Lower lobe of right lung (tissue), 2 donors: ENCODE data around the gene CNN2. TPM values are rescaled to one million over a fixed set of nuclear protein-coding genes. Genes with fewer than 3 reads are reported as not detected.

Source experiments
- ATAC-seq, 2 donors: fragments of 200-7000 bp; cut with Tn5 transposase; one replicate each; pipeline ENCODE4 v1.9.1; 2020 to 2022; ENCODE audit warnings: mild to moderate bottlenecking in 2 of 2, moderate library complexity in 2 of 2
- DNase-seq: peaks from one replicate; pipeline ENCODE4 v3.0.0-alpha.2; 2020
- H3K27ac ChIP-seq: fragments of 200-600 bp; one replicate; pipeline ENCODE4 v1.8.0; 2022
- H3K27me3 ChIP-seq: fragments of 200-600 bp; one replicate; pipeline ENCODE4 v1.8.0; 2022; ENCODE audit warnings: low read depth
- H3K36me3 ChIP-seq: fragments of 200-600 bp; one replicate; pipeline ENCODE4 v1.8.0; 2022; ENCODE audit warnings: mild to moderate bottlenecking
- H3K4me1 ChIP-seq: fragments of 200-600 bp; one replicate; pipeline ENCODE4 v1.8.0; 2022
- H3K4me3 ChIP-seq: fragments of 200-600 bp; one replicate; pipeline ENCODE4 v1.8.0; 2022; ENCODE audit warnings: mild to moderate bottlenecking
- H3K9me3 ChIP-seq: fragments of 200-600 bp; one replicate; pipeline ENCODE4 v1.8.0; 2022
- CTCF ChIP-seq: fragments of 200-600 bp; IDR thresholded peaks from one replicate; pipeline ENCODE4 v1.8.0; 2022; ENCODE audit warnings: antibody characterized with exemption, mild to moderate bottlenecking
- intact Hi-C: fragments of 100-400 bp; cut with DNase I; formaldehyde crosslinking; loops from one replicate; pipeline ENCODE4 v1.11.0; 2022
- total RNA-seq: library from RNA; stranded (reverse); fragmentation: NEBNext Ultra II Directional; extraction: Animal tissue kit (Norgen Biotek cat#: 25700); gene quantifications from one replicate; pipeline ENCODE4 v1.2.1, GENCODE V29; 2021
- donor health status: DM: no; HTN: yes; CAD: no; lungs with severe emphysema.

CNN2 gene
- total RNA-seq, 1 donor from 2014 or later = 158 TPM

- H3K4me3 ChIP-seq = no peak overlapping the region
- no peak for TF ChIP-seq CTCF
- DNase-seq (no peak), ATAC-seq (no peak)
- intact Hi-C loops = no loop called here
- peaks cover 14% of the 10 kb centered on the region for H3K4me1 ChIP-seq
- H3K27ac ChIP-seq = no peak overlapping the region
- H3K36me3 ChIP-seq = no peaks in the 10 kb centered on the region
- H3K27me3 ChIP-seq = peaks cover 53% of the 10 kb centered on the region
- no peaks in the 10 kb centered on the region for H3K9me3 ChIP-seq
These were observed 23.8 kb upstream of the CNN2 start for GRCh38 chr19:1002600-1002999.

GRCh38 chr19:1003283-1003682 is 23.1 kb upstream of the CNN2 start:
- peaks cover 46% of the 10 kb centered on the region for H3K27me3 ChIP-seq
- no peak for DNase-seq

GRCh38 chr19:1004204-1004802 is 22.1 kb upstream of the CNN2 start:
- TF ChIP-seq CTCF = no peak
- Histone ChIP-seq H3K9me3 (no peaks in the 10 kb centered on the region), H3K27me3 (peaks cover 38% of the 10 kb centered on the region), H3K4me3 (no peak overlapping the region), H3K36me3 (no peaks in the 10 kb centered on the region), H3K4me1 (peaks cover 14% of the 10 kb centered on the region), H3K27ac (no peak overlapping the region)
- intact Hi-C loops = no loop called here
- no peak for ATAC-seq
- DNase-seq = no peak

More at GRCh38 chr19:1003283-1003682, 23.1 kb upstream of the CNN2 start:
- Histone ChIP-seq H3K36me3 (no peaks in the 10 kb centered on the region), H3K9me3 (no peaks in the 10 kb centered on the region), H3K27ac (no peak overlapping the region), H3K4me1 (peaks cover 14% of the 10 kb centered on the region), H3K4me3 (no peak overlapping the region)
- TF ChIP-seq CTCF = no peak
- no peak for ATAC-seq
- intact Hi-C loops = no loop called here

GRCh38 chr19:1004803-1005664 is 21.4 kb upstream of the CNN2 start:
- H3K4me1 ChIP-seq = peaks cover 18% of the 10 kb centered on the region
- no peak overlapping the region for H3K27ac ChIP-seq
- H3K36me3 ChIP-seq = peaks cover 7% of the 10 kb centered on the region
- H3K4me3 ChIP-seq = no peak overlapping the region
- ATAC-seq (no peak), DNase-seq (no peak)
- TF ChIP-seq CTCF = no peak
- peaks cover 31% of the 10 kb centered on the region for H3K27me3 ChIP-seq
- intact Hi-C loops = no loop called here
- no peaks in the 10 kb centered on the region for H3K9me3 ChIP-seq

- intact Hi-C loops = no loop called here
- H3K9me3 ChIP-seq = no peaks in the 10 kb centered on the region
- TF ChIP-seq CTCF = no peak
- no peak overlapping the region for H3K4me3 ChIP-seq
- ATAC-seq (no peak), DNase-seq (no peak)
- peaks cover 25% of the 10 kb centered on the region for H3K36me3 ChIP-seq
- peaks cover 8% of the 10 kb centered on the region for H3K4me1 ChIP-seq
- H3K27me3 ChIP-seq = peaks cover 15% of the 10 kb centered on the region
- no peak overlapping the region for H3K27ac ChIP-seq
These were observed 19.6 kb upstream of the CNN2 start for GRCh38 chr19:1006711-1007398.
